Measurements from ENCODE around the gene CREB3. TPM values are rescaled to one million over a fixed set of nuclear protein-coding genes. Genes with fewer than 3 reads are reported as not detected.

Gene CREB3
- total RNA-seq, result 10 to 100 TPM; 46.4 to 49.9 (median 47.2) TPM

GRCh38 chr9:35732185-35732799 lies at the start of gene CREB3, which contains the start of gene TLN1:
Gene CREB3, plus strand, starts transcription at chr9:35732666. Its CDS starts 107 bp downstream, at chr9:35732773.
Gene TLN1, minus strand, starts transcription at chr9:35732195. Its CDS starts 6,501 bp downstream, at chr9:35725694.
- DNase-seq (ENCODE audit: low spot score in 2 of 2), result peak; percentile 96 to 99
- H3K4me3 ChIP-seq, result peak within 1 kb of the TSS; percentile 74 to 82 (median 79)
- peaks cover 9 to 28% of the 10 kb centered on the region in 2 donors for H3K4me1 ChIP-seq
- no peaks in the 10 kb centered on the region for H3K27me3 ChIP-seq
- peak within 1 kb of the TSS; percentile 98 to 99 for H3K27ac ChIP-seq
- peak; percentile 91 to 94 (median 93) for TF ChIP-seq POLR2AphosphoS5 (IDR thresholded peaks at IDR 0.05)
- TF ChIP-seq POLR2A (IDR thresholded peaks at IDR 0.05), result peak; percentile 24
- no peak for TF ChIP-seq CTCF (IDR thresholded peaks at IDR 0.05)
- H3K9me3 ChIP-seq, result no peaks in the 10 kb centered on the region
- peaks cover 3% of the 10 kb centered on the region for H3K36me3 ChIP-seq
- intact Hi-C loops (cut with DNase I; ENCODE audit: low total_unique reads), result no loop called here

DNA sequence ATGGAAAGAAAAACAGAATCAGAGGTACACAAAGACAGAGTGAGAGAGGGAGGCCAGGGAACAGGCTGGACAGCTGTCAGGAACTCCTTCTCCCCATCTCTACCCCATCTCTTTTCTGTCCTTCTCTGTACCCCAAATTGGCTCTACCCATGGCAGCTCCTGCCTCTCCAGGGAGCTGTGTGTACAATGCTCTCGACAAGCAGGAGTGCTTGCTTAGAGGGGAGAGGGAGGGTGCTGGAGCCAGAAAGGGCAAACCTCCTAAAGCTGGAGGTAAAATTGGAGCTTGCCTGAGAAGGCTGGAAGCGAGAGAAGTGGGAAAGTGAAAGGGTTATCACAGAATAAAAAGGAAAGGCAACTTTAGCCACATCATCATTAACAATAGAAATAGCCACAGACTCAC lies 49.1 kb upstream of the CREB3 start:
- no peaks in the 10 kb centered on the region for H3K27me3 ChIP-seq
- H3K9me3 ChIP-seq, result no peaks in the 10 kb centered on the region
- H3K4me3 ChIP-seq, result no peak overlapping the region
- intact Hi-C loops (cut with DNase I; ENCODE audit: low total_unique reads), result no loop called here
- H3K36me3 ChIP-seq, result no peaks in the 10 kb centered on the region
- no peak for DNase-seq (ENCODE audit: low spot score in 2 of 2)
- no peak overlapping the region for H3K27ac ChIP-seq
- no peaks in the 10 kb centered on the region for H3K4me1 ChIP-seq
- no peak for TF ChIP-seq CTCF (IDR thresholded peaks at IDR 0.05)
- no peak for TF ChIP-seq POLR2AphosphoS5 (IDR thresholded peaks at IDR 0.05)
- no peak for TF ChIP-seq POLR2A (IDR thresholded peaks at IDR 0.05)

- no peaks in the 10 kb centered on the region for H3K9me3 ChIP-seq
- peak overlapping the region; percentile 36 to 63 for H3K27ac ChIP-seq
- H3K4me3 ChIP-seq, result peak overlapping the region in 2 of 3 donors; percentile 7 to 39
- H3K36me3 ChIP-seq, result no peaks in the 10 kb centered on the region
- intact Hi-C loops (cut with DNase I; ENCODE audit: low total_unique reads), result no loop called here
- no peak for DNase-seq (ENCODE audit: low spot score in 2 of 2)
- H3K27me3 ChIP-seq, result no peaks in the 10 kb centered on the region
- TF ChIP-seq POLR2AphosphoS5 (IDR thresholded peaks at IDR 0.05), result no peak
- TF ChIP-seq POLR2A (IDR thresholded peaks at IDR 0.05), result no peak
- no peak for TF ChIP-seq CTCF (IDR thresholded peaks at IDR 0.05)
- peaks cover 0 to 3% of the 10 kb centered on the region in 2 donors for H3K4me1 ChIP-seq
These were observed 47.5 kb upstream of the CREB3 start for GRCh38 chr9:35684921-35685320.

DNA sequence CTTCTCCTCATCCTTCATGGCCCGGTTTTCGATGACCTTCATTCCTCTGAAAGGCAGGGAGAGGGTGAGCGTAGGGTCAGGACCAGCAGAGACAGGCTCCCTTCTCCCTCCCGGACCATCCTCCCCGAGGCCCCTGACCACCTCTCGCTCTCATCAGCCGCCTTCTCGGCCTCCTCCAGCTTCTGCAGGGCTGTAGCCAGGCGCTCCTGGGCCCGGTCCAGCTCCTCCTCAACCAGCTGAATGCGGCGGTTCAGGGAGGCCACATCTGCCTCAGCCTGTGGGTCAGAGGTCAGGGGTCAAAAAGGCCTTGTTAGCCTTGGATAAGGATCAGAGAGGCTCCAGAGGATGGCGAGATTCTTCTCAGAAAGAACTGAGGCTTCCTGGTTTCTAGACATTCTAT lies 47.0 kb upstream of the CREB3 start:
- peak overlapping the region; percentile 7 to 81 (median 39) for H3K4me3 ChIP-seq
- TF ChIP-seq POLR2AphosphoS5 (IDR thresholded peaks at IDR 0.05), result no peak
- no peak for TF ChIP-seq POLR2A (IDR thresholded peaks at IDR 0.05)
- TF ChIP-seq CTCF (IDR thresholded peaks at IDR 0.05), result no peak
- peaks cover 0 to 3% of the 10 kb centered on the region in 2 donors for H3K4me1 ChIP-seq
- no peaks in the 10 kb centered on the region for H3K9me3 ChIP-seq
- no peak for DNase-seq (ENCODE audit: low spot score in 2 of 2)
- intact Hi-C loops (cut with DNase I; ENCODE audit: low total_unique reads), result no loop called here
- no peaks in the 10 kb centered on the region for H3K36me3 ChIP-seq
- H3K27me3 ChIP-seq, result no peaks in the 10 kb centered on the region
- peak overlapping the region; percentile 36 to 63 for H3K27ac ChIP-seq

Measured in breast epithelium (tissue), 4 donors.